Stimulated activated memory B cell treated with anti-CD40 and anti-IgM and Interleukin-4, amounts not matched to agents 10 μg/mL and 1 μg/mL and 100 μg/mL, for 72 hours (primary cell): Measurements from ENCODE around the gene KMT5B.

Experiments
- ATAC-seq: fragments of 150-1000 bp; cut with Tn5 transposase; 2 replicates; pipeline ENCODE4 v1.10.0; 2021
- H3K27ac Mint-ChIP-seq: one replicate; pipeline ENCODE4 v1.8.0; 2022; ENCODE audit warnings: mild to moderate bottlenecking, mixed read lengths
- H3K27me3 Mint-ChIP-seq: one replicate; pipeline ENCODE4 v1.8.0; 2022; ENCODE audit warnings: mixed read lengths
- H3K36me3 Mint-ChIP-seq: one replicate; pipeline ENCODE4 v1.8.0; 2022; ENCODE audit warnings: mixed read lengths
- H3K4me1 Mint-ChIP-seq: one replicate; pipeline ENCODE4 v1.8.0; 2022; ENCODE audit warnings: mixed read lengths
- H3K4me3 Mint-ChIP-seq: one replicate; pipeline ENCODE4 v1.8.0; 2022; ENCODE audit warnings: mild to moderate bottlenecking, moderate library complexity, mixed read lengths
- H3K9me3 Mint-ChIP-seq: one replicate; pipeline ENCODE4 v1.8.0; 2022; ENCODE audit warnings: mixed read lengths

Gene KMT5B

GRCh38 chr11:68113986-68114385 lies 99.1 kb downstream of the KMT5B start:
- Mint-ChIP-seq H3K36me3 (peaks cover 13% of the 10 kb centered on the region), H3K4me1 (peaks cover 17% of the 10 kb centered on the region), H3K27ac (peak overlapping the region; percentile 57), H3K4me3 (no peak overlapping the region), H3K9me3 (no peaks in the 10 kb centered on the region), H3K27me3 (no peaks in the 10 kb centered on the region)
- no peak for ATAC-seq

- no peak for ATAC-seq
- H3K27me3 Mint-ChIP-seq, result no peaks in the 10 kb centered on the region
- peaks cover 18% of the 10 kb centered on the region for H3K4me1 Mint-ChIP-seq
- peaks cover 13% of the 10 kb centered on the region for H3K36me3 Mint-ChIP-seq
- H3K9me3 Mint-ChIP-seq, result no peaks in the 10 kb centered on the region
- no peak overlapping the region for H3K4me3 Mint-ChIP-seq
- no peak overlapping the region for H3K27ac Mint-ChIP-seq
Measured at GRCh38 chr11:68107689-68108088, 105.4 kb downstream of the KMT5B start.

- Mint-ChIP-seq H3K27me3 (no peaks in the 10 kb centered on the region), H3K27ac (no peak overlapping the region), H3K4me3 (no peak overlapping the region), H3K36me3 (peaks cover 20% of the 10 kb centered on the region), H3K4me1 (peaks cover 27% of the 10 kb centered on the region), H3K9me3 (no peaks in the 10 kb centered on the region)
- no peak for ATAC-seq
Measured at GRCh38 chr11:68106165-68106940, 106.7 kb downstream of the KMT5B start.
